Measurements from ENCODE around the gene TOM1L2. TPM values are rescaled to one million over a fixed set of nuclear protein-coding genes. Genes with fewer than 3 reads are reported as not detected.

TOM1L2 gene
- total and polyA plus RNA-seq, 11 donors, result 122 to 345 (median 247) TPM

DNA sequence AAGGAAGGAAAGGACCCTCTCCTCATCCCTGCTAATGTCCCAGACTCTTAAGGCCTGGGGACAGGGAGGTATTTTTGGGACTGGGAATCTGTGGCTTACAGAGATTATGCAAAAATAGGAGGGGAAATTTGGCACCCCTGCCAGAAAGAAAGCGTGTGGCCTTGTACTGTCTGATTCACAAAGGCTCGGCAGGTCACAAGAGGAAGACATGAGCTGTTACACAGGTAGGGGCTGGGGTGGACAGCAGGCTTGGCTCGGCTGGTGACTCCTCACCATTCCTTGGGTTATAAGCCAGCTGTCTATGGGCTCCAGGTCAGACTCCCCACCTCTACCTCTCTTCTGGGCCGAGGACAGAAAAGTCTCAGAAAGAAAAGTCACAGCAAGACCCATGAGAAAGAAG lies 114.7 kb downstream of the TOM1L2 start:
- TF ChIP-seq POLR2A (IDR thresholded peaks at IDR 0.05), result no peak
- TF ChIP-seq, protein P1, sequence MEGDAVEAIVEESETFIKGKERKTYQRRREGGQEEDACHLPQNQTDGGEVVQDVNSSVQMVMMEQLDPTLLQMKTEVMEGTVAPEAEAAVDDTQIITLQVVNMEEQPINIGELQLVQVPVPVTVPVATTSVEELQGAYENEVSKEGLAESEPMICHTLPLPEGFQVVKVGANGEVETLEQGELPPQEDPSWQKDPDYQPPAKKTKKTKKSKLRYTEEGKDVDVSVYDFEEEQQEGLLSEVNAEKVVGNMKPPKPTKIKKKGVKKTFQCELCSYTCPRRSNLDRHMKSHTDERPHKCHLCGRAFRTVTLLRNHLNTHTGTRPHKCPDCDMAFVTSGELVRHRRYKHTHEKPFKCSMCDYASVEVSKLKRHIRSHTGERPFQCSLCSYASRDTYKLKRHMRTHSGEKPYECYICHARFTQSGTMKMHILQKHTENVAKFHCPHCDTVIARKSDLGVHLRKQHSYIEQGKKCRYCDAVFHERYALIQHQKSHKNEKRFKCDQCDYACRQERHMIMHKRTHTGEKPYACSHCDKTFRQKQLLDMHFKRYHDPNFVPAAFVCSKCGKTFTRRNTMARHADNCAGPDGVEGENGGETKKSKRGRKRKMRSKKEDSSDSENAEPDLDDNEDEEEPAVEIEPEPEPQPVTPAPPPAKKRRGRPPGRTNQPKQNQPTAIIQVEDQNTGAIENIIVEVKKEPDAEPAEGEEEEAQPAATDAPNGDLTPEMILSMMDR (IDR thresholded peaks at IDR 0.05), result no peak
- Histone ChIP-seq H3K4me3 (no peak overlapping the region), H3K27ac (peak overlapping the region in 1 of 12 donors; percentile 12), H3K4me1 (peaks cover 0 to 43% (median 17%) of the 10 kb centered on the region in 12 donors), H3K27me3 (no peaks in the 10 kb centered on the region), H3K36me3 (peaks cover 0 to 23% (median 18%) of the 10 kb centered on the region in 9 donors), H3K9me3 (no peaks in the 10 kb centered on the region)
- DNase-seq (no peak), ATAC-seq (no peak)
- WGBS, 4 donors, result 69 to 83% (median 76%) methylated on average over 4 of the region's 4 CpGs
- intact Hi-C loops (cut with DNase I), result loop anchor here in 2 of 10 donors (5.0 to 10.0 kb wide), 2 partner anchors 173 to 175 kb away; partner anchors contain the start of gene RAI1 (in 2 of the 2)

DNA sequence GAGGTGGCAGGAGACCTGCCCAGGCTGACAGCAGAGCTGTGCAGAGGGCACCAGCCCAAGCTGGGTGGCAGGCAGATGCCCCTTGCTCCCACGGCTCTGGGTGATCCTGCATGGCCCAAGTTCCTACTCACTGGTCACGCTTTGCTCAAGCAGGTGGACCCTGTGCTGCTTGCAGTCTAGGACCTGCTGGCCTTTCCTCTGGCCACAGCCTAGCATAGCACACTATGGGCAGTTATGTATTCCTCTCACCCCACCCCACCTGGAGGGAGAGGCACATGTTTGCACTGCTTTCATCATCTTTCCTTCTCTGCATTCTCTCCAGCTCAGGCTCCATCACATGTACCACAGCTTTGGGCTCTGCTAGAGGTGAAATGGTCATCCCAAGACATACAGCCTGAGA lies 115.8 kb downstream of the TOM1L2 start:
- no peak for TF ChIP-seq POLR2A (IDR thresholded peaks at IDR 0.05)
- TF ChIP-seq, protein P1 (IDR thresholded peaks at IDR 0.05), result no peak
- Histone ChIP-seq H3K4me1 (peaks cover 0 to 49% (median 20%) of the 10 kb centered on the region in 12 donors), H3K9me3 (no peaks in the 10 kb centered on the region), H3K36me3 (peaks cover 0 to 12% (median 7%) of the 10 kb centered on the region in 9 donors), H3K27me3 (no peaks in the 10 kb centered on the region), H3K4me3 (no peak overlapping the region), H3K27ac (peak overlapping the region in 1 of 12 donors; percentile 8)
- no peak for DNase-seq
- intact Hi-C loops (cut with DNase I), result loop anchor here in 2 of 10 donors (5.0 to 10.0 kb wide), 2 partner anchors 172 to 174 kb away; partner anchors contain the start of gene RAI1 (in 2 of the 2)
- no peak for ATAC-seq
- WGBS, 4 donors, result 83 to 92% (median 87%) methylated on average over 2 of the region's 2 CpGs

DNA sequence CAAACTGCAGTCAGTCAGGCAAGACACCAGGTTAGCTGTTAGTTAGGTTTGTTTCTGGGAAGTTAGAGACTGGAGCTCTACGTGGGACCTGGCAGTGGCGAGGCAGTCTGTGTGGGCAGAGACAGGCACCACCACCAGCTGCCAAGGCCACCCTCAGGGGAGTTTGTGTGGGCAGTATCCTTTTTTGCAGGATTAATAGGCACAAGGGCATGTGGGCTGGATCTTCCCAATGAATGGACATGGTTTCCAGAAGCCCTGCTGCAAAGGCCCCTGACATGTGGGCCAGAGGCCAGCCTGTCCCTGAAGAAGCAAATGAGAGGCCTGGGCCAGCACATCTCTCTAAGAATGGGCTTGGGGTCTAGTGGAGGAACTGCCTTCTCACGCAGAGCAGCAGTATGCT lies 116.2 kb downstream of the TOM1L2 start:
- no peak for TF ChIP-seq POLR2A (IDR thresholded peaks at IDR 0.05)
- TF ChIP-seq, protein P1 (IDR thresholded peaks at IDR 0.05), result no peak
- H3K27ac ChIP-seq, result peak overlapping the region in 2 of 12 donors; percentile 8 to 32
- ATAC-seq (no peak), DNase-seq (no peak)
- H3K9me3 ChIP-seq, result no peaks in the 10 kb centered on the region
- no peaks in the 10 kb centered on the region for H3K27me3 ChIP-seq
- peaks cover 0 to 53% (median 22%) of the 10 kb centered on the region in 12 donors for H3K4me1 ChIP-seq
- intact Hi-C loops (cut with DNase I), result loop anchor here in 2 of 10 donors (5.0 to 10.0 kb wide), 2 partner anchors 171 to 174 kb away; partner anchors contain the start of gene RAI1 (in 2 of the 2)
- no peak overlapping the region for H3K4me3 ChIP-seq
- 50 to 70% (median 67%) methylated on average over 3 of the region's 3 CpGs for WGBS, 4 donors
- H3K36me3 ChIP-seq, result peaks cover 0 to 8% (median 3%) of the 10 kb centered on the region in 9 donors

DNA sequence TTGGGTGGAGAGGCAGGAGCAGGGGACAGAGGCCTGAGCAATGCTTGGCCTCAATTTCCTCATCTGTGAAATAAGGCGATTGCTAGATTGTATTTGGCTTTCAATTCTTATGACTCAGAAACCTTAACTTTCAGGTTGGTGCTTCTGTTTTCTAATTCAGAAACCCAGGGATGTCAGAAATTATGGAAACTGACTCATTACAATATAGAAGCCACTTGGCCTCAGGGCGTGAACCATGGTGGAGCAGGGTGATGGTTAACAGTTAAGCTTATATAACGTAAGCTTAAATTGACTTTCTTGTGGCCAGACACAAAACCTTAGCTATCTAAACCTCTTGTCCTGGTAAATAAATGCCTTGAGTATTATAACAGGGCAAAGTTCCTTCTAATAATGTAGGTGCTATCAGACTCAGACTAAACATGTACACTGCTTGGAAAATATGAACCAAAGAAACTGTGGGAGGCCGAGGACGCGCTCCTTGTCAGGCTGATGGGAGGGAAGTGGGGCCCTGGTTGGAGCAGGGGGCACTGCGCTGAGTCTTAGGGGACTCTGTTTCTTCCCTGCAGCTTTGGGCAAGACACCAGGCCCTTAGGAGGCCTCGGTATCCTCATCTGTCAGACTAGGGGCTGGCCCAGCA lies 118.3 kb downstream of the TOM1L2 start:
- no peaks in the 10 kb centered on the region for H3K9me3 ChIP-seq
- H3K27ac ChIP-seq, result peak overlapping the region in 1 of 12 donors; percentile 27
- H3K27me3 ChIP-seq, result no peaks in the 10 kb centered on the region
- H3K36me3 ChIP-seq, result peaks cover 0 to 4% (median 0%) of the 10 kb centered on the region in 9 donors
- TF ChIP-seq, protein P1 (IDR thresholded peaks at IDR 0.05), result no peak
- TF ChIP-seq POLR2A (IDR thresholded peaks at IDR 0.05), result no peak
- ATAC-seq (no peak), DNase-seq (no peak)
- H3K4me3 ChIP-seq, result no peak overlapping the region
- WGBS, 4 donors, result 94 to 96% (median 95%) methylated on average over 8 of the region's 8 CpGs
- intact Hi-C loops (cut with DNase I), result loop anchor here in 1 of 10 donors (10.0 kb wide), 1 partner anchor 169 kb away; the partner anchor contains the start of gene RAI1
- peaks cover 9 to 57% (median 31%) of the 10 kb centered on the region in 12 donors for H3K4me1 ChIP-seq

Data from heart left ventricle (tissue), 16 donors.